Lung (tissue), 12 donors: ENCODE results near the gene B3GNT2. TPM values are rescaled to one million over a fixed set of nuclear protein-coding genes. Genes with fewer than 3 reads are reported as not detected.

Source experiments
- ATAC-seq: fragments of 200-7000 bp; cut with Tn5 transposase; one replicate; pipeline ENCODE4 v1.9.1; 2020; ENCODE audit warnings: moderate number of reproducible peaks; ENCODE audit not compliant: insufficient read depth, low FRiP score
- DNase-seq, 3 donors: peaks; one replicate each; pipeline ENCODE4 v3.0.0-alpha.2; 2013 to 2017
- H3K27ac ChIP-seq, 2 donors: one replicate each; pipeline ENCODE4 v1.5.1; 2013; ENCODE audit warnings: mild to moderate bottlenecking in 2 of 2, moderate library complexity in 2 of 2, control low read depth in 1 of 2, inconsistent platforms in 1 of 2, low read depth in 1 of 2, low read length in 1 of 2
- H3K27me3 ChIP-seq, 3 donors: one replicate each; pipeline ENCODE4 v1.5.1; 2013; ENCODE audit warnings: low read length in 2 of 3; ENCODE audit not compliant: control insufficient read depth in 3 of 3, insufficient read depth in 3 of 3
- H3K36me3 ChIP-seq, 4 donors: one replicate each; pipeline ENCODE4 v1.5.1; 2013; ENCODE audit warnings: low read length in 4 of 4, mild to moderate bottlenecking in 1 of 4, moderate library complexity in 1 of 4; ENCODE audit not compliant: control insufficient read depth in 4 of 4, insufficient read depth in 4 of 4
- H3K4me1 ChIP-seq, 5 donors: one replicate each; pipeline ENCODE4 v1.5.1; 2013; ENCODE audit warnings: low read length in 5 of 5, mild to moderate bottlenecking in 2 of 5, moderate library complexity in 1 of 5; ENCODE audit not compliant: control insufficient read depth in 5 of 5, insufficient read depth in 5 of 5
- H3K4me3 ChIP-seq: one replicate; pipeline ENCODE4 v1.5.1; 2013; ENCODE audit warnings: mild to moderate bottlenecking, control low read depth, moderate library complexity
- H3K9ac ChIP-seq, 2 donors: one replicate each; pipeline ENCODE4 v1.5.1; 2013; ENCODE audit warnings: low read length in 2 of 2, control low read depth in 1 of 2; ENCODE audit not compliant: insufficient read depth in 1 of 2
- H3K9me3 ChIP-seq, 4 donors: one replicate each; pipeline ENCODE4 v1.5.1; 2013; ENCODE audit warnings: low read length in 3 of 4, mild to moderate bottlenecking in 1 of 4, moderate library complexity in 1 of 4; ENCODE audit not compliant: control insufficient read depth in 4 of 4, insufficient read depth in 3 of 4
- WGBS, 2 donors: extraction: QIAGEN DNeasy Blood & Tissue Kit; methylation state at CpG; one replicate each; pipeline ENCODE4 v1.1.7; 2013; 5-methylcytosine and 5-hydroxymethylcytosine counted together
- polyA plus RNA-seq, 2 donors: library from polyadenylated mRNA; stranded (reverse); fragments of 200-250 nt; gene quantifications; one replicate each; pipeline ENCODE4 v1.2.1, GENCODE V29; 2013
- total RNA-seq, 2 donors: library from RNA; depleted of rRNA in 1 of 2; stranded (reverse); fragments of >200 nt in 1 of 2; gene quantifications; one replicate each; pipeline ENCODE4 v1.2.1, GENCODE V29; 2014 to 2021
- TF ChIP-seq, protein P1 (sequence below): IDR thresholded peaks from 2 replicates; pipeline ENCODE4 v1.5.1; 2012; ENCODE audit warnings: mild to moderate bottlenecking; ENCODE audit errors: control extremely low read depth, extremely low read depth
- donor health status: control.
- donor health status: control.
- donor health status: Bipolar disorder and iron deficiency.
- donor health status: healthy.
- donor health status: DM: yes; HTN: yes; CAD: no.

B3GNT2 gene
- total and polyA plus RNA-seq, 4 donors = 11.4 to 41.8 (median 25.4) TPM

DNA sequence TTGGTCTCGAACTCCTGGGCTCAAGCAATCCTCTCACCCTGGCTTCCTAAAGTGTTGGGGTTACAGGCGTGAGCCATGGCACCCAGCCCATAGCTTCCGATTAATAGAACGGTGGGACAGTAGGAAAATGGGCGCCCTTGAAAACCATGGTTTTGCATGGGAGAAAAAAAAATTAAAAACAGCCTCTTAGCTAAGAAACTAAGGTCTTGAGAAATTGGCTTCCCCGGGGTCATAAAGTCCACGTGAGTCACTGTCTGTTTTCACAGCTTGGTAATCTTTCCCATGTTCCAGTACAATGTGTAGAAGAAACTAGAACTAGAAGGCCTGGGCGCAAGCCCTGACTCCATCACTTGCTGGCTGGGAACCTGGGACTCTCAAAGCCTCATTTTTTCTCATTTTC, 20.7 kb downstream of the B3GNT2 start:
- H3K27me3 ChIP-seq = no peaks in the 10 kb centered on the region
- peaks cover 0 to 54% (median 9%) of the 10 kb centered on the region in 5 donors for H3K4me1 ChIP-seq
- no peak overlapping the region for H3K9ac ChIP-seq
- no peak overlapping the region for H3K4me3 ChIP-seq
- H3K27ac ChIP-seq = peak overlapping the region; percentile 29 to 59
- H3K9me3 ChIP-seq = no peaks in the 10 kb centered on the region
- WGBS, 2 donors = 66 to 76% methylated on average over 8 of the region's 8 CpGs
- no peaks in the 10 kb centered on the region for H3K36me3 ChIP-seq
- ATAC-seq (peak; percentile 43), DNase-seq (peak in 1 of 3 donors; percentile 26)
- TF ChIP-seq, protein P1, sequence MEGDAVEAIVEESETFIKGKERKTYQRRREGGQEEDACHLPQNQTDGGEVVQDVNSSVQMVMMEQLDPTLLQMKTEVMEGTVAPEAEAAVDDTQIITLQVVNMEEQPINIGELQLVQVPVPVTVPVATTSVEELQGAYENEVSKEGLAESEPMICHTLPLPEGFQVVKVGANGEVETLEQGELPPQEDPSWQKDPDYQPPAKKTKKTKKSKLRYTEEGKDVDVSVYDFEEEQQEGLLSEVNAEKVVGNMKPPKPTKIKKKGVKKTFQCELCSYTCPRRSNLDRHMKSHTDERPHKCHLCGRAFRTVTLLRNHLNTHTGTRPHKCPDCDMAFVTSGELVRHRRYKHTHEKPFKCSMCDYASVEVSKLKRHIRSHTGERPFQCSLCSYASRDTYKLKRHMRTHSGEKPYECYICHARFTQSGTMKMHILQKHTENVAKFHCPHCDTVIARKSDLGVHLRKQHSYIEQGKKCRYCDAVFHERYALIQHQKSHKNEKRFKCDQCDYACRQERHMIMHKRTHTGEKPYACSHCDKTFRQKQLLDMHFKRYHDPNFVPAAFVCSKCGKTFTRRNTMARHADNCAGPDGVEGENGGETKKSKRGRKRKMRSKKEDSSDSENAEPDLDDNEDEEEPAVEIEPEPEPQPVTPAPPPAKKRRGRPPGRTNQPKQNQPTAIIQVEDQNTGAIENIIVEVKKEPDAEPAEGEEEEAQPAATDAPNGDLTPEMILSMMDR = no peak

DNA sequence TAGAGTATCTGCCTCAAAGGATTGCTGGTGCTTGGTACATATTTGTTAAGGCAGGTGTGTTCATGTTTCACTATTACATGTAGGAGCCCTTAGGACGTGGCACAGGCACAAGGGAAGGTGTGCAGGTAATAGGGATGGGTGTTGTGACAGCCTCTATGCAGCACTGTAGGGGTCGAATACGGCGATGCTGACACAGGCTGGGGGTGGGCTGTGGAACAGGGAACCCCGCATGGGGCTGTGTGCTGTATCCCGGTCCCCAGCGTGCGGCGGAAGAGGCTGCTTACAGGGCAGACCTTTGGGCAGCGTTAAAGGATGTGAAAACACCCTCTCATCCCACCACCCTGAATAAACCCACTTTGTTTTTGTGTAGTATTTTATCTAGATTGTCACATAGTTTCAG, 21.5 kb downstream of the B3GNT2 start:
- 81 to 85% methylated on average over 10 of the region's 10 CpGs for WGBS, 2 donors
- peaks cover 0 to 49% (median 9%) of the 10 kb centered on the region in 5 donors for H3K4me1 ChIP-seq
- H3K4me3 ChIP-seq = no peak overlapping the region
- H3K36me3 ChIP-seq = peaks cover 0 to 2% (median 0%) of the 10 kb centered on the region in 4 donors
- H3K9ac ChIP-seq = no peak overlapping the region
- TF ChIP-seq, protein P1 = no peak
- H3K27ac ChIP-seq = peak overlapping the region; percentile 11 to 38
- no peaks in the 10 kb centered on the region for H3K27me3 ChIP-seq
- DNase-seq = no peak
- H3K9me3 ChIP-seq = no peaks in the 10 kb centered on the region
- ATAC-seq = no peak

DNA sequence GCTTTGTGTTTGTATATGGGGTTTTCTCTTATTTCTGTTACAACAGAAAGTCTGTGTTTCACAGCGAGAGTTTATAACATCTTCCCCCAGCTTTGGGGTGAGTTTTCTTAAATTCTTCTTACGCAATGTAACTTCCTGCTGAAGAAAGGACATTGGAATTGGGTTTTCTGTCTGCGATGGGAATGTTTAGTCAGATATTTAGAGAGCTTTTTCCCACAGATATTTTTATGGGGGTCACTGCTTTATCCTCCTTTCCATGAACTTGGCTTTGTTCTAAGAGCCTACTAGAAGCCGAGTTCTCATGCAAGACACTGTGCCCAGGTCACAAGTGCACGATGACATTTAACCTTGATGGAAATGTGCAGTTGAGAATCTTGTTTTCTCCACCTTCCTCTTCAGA, 22.1 kb downstream of the B3GNT2 start:
- Histone ChIP-seq H3K4me3 (no peak overlapping the region), H3K27me3 (no peaks in the 10 kb centered on the region), H3K9me3 (no peaks in the 10 kb centered on the region), H3K27ac (peak overlapping the region in 1 of 2 donors; percentile 38), H3K36me3 (peaks cover 0 to 7% (median 2%) of the 10 kb centered on the region in 4 donors), H3K9ac (no peak overlapping the region), H3K4me1 (peaks cover 0 to 48% (median 9%) of the 10 kb centered on the region in 5 donors)
- 47 to 63% methylated on average over 5 of the region's 5 CpGs for WGBS, 2 donors
- TF ChIP-seq, protein P1 = no peak
- DNase-seq (peak in 2 of 3 donors; percentile 37 to 58), ATAC-seq (no peak)
